BLaER1 treated with 17β-estradiol and CSF1 and Interleukin-3, amounts not matched to agents 10 nM and 100 nM (cell line): ENCODE measurements around the gene TMEM235.

Experiments used
- H3K27ac ChIP-seq, 11 experiments: shearing (Covaris generic); formaldehyde crosslinking; 2 replicates each; pipeline ENCODE4 v1.8.1; 2022
- H3K27me3 ChIP-seq, 11 experiments: shearing (Covaris generic); formaldehyde crosslinking; 2 replicates each; pipeline ENCODE4 v1.8.1; 2022
- H3K36me3 ChIP-seq, 11 experiments: shearing (Covaris generic); formaldehyde crosslinking; 2 replicates each; pipeline ENCODE4 v1.8.1; 2022
- H3K4me1 ChIP-seq, 10 experiments: shearing (Covaris generic); formaldehyde crosslinking; 2 replicates each; pipeline ENCODE4 v1.8.1; 2022
- H3K4me2 ChIP-seq, 11 experiments: shearing (Covaris generic); formaldehyde crosslinking; 2 replicates each; pipeline ENCODE4 v1.8.1; 2022
- H3K4me3 ChIP-seq, 10 experiments: shearing (Covaris generic); formaldehyde crosslinking; 2 replicates each; pipeline ENCODE4 v1.8.1; 2022
- H3K9ac ChIP-seq, 11 experiments: shearing (Covaris generic); formaldehyde crosslinking; 2 replicates each; pipeline ENCODE4 v1.8.1; 2022
- H3K9me3 ChIP-seq, 11 experiments: shearing (Covaris generic); formaldehyde crosslinking; replicated peaks in 1 of 11; 2 replicates each; pipeline ENCODE4 v1.8.1; 2022
- H4K20me1 ChIP-seq, 11 experiments: shearing (Covaris generic); formaldehyde crosslinking; 2 replicates each; pipeline ENCODE4 v1.8.1; 2022
- Cebpa-rat ChIP-seq, 11 experiments: shearing (Covaris generic); IDR thresholded peaks; 2 replicates each; pipeline ENCODE4 v1.8.1; 2022

TMEM235 gene

DNA sequence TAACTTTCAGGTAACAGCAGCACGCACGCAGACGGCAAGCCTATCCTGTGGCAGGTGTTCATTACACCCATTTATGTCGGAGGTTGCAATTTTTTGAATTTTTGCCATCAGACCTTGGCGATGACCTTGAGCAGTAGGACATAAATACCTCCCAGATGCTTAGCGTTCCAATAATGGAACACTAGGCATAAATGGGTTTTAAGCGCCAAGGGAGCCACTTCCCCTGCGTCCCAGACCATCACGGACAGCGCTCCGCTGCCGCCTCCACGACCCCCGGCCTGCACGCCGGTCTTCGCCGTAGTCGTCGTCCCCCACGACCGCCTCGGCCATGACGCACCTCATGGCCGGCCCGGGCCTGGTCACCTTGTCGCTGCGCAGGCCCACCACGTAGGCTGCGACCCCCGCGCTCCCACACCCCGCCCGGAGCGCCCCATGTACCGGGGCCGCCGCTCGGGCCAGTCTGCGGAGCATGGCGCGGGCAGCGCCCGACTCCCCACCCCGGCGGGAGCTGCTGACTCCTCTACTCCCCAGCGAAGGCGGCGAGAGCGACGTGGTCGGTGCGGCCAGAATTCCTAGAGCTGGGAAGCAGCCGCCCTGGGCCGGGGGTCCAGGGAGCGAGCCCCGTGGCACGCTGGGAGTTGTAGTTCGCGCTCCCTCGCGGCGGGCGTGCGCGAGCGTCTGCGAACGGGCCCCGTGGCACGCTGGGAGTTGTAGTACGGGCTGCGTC lies 22.7 kb downstream of the TMEM235 start:
- Histone ChIP-seq H3K9me3 (no peaks in the 10 kb centered on the region), H3K27ac (peak overlapping the region; percentile 69 to 87 (median 79)), H3K9ac (peak overlapping the region; percentile 72 to 91 (median 86)), H4K20me1 (no peaks in the 10 kb centered on the region), H3K4me2 (peak overlapping the region; percentile 93 to 99 (median 96)), H3K4me3 (peak overlapping the region; percentile 69 to 93 (median 82)), H3K36me3 (no peaks in the 10 kb centered on the region), H3K4me1 (peaks cover 58 to 80% (median 71%) of the 10 kb centered on the region in 10 experiments), H3K27me3 (peaks cover 0 to 6% (median 0%) of the 10 kb centered on the region in 11 experiments; a peak in 7 of 22 replicates)
- TF ChIP-seq Cebpa-rat (IDR thresholded peaks at IDR 0.05), result no peak

DNA sequence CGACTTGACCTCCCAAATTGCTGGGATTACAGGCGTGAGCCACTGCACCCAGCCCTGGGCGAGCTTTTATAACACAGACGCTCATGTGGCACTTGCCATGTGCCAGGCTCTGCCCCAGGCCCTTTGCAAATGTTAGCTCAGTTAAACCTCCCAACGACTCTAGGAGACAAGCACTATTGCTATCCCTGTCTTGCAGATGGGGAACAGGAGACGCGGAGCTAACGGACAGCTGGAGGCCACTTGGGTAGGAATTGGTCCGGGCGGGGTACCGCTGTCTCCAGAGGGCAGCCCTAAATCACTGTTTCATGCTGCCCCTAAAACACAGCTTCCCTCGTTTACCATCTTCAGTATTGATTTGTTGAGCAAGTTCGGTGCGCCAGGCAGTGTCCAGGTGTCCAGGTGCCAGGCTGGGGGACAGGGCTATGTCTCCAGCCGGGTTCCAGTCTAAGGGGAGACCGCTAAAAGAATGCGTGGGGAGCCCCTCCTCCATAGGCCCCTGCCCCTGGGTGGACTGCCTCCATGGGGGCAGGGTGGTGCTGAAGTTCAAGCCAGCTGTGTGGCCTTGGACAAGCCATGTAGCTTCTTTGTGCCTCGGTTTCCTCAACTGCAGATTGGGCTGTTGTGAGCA lies 23.7 kb downstream of the TMEM235 start:
- no peak overlapping the region for H3K27ac ChIP-seq
- H3K4me3 ChIP-seq, result no peak overlapping the region

GRCh38 chr17:78255953-78256706 lies 24.7 kb downstream of the TMEM235 start:
- Histone ChIP-seq H3K9ac (no peak overlapping the region), H3K27ac (peak overlapping the region in 4 of 11 experiments; percentile 5 to 28 (median 18); a peak in 4 of 22 replicates), H3K36me3 (no peaks in the 10 kb centered on the region), H3K27me3 (peaks cover 0 to 6% (median 0%) of the 10 kb centered on the region in 11 experiments; a peak in 7 of 22 replicates), H4K20me1 (no peaks in the 10 kb centered on the region), H3K4me3 (no peak overlapping the region), H3K4me2 (peak overlapping the region in 10 of 11 experiments; percentile 5 to 98 (median 34); a peak in 15 of 22 replicates), H3K9me3 (no peaks in the 10 kb centered on the region), H3K4me1 (peaks cover 56 to 74% (median 65%) of the 10 kb centered on the region in 10 experiments)
- no peak for TF ChIP-seq Cebpa-rat (IDR thresholded peaks at IDR 0.05)

More for the DNA sequence above, 23.7 kb downstream of the TMEM235 start:
- H3K4me1 ChIP-seq, result peaks cover 61 to 83% (median 73%) of the 10 kb centered on the region in 10 experiments
- H3K27me3 ChIP-seq, result peaks cover 0 to 6% (median 0%) of the 10 kb centered on the region in 11 experiments; a peak in 7 of 22 replicates
- H3K36me3 ChIP-seq, result no peaks in the 10 kb centered on the region
- no peaks in the 10 kb centered on the region for H4K20me1 ChIP-seq
- no peak overlapping the region for H3K9ac ChIP-seq
- no peak for TF ChIP-seq Cebpa-rat (IDR thresholded peaks at IDR 0.05)
- no peaks in the 10 kb centered on the region for H3K9me3 ChIP-seq
- peak overlapping the region in 4 of 11 experiments; percentile 94 to 98 (median 96); a peak in 5 of 22 replicates for H3K4me2 ChIP-seq

- TF ChIP-seq Cebpa-rat (IDR thresholded peaks at IDR 0.05), result no peak
- no peaks in the 10 kb centered on the region for H3K36me3 ChIP-seq
- peaks cover 0 to 6% (median 0%) of the 10 kb centered on the region in 11 experiments; a peak in 7 of 22 replicates for H3K27me3 ChIP-seq
- peak overlapping the region; percentile 82 to 98 (median 90); a peak in 19 of 22 replicates for H3K4me2 ChIP-seq
- peak overlapping the region in 2 of 11 experiments; percentile 25 to 68; a peak in 1 of 22 replicates for H3K27ac ChIP-seq
- H3K4me1 ChIP-seq, result peaks cover 48 to 66% (median 58%) of the 10 kb centered on the region in 10 experiments
- H4K20me1 ChIP-seq, result no peaks in the 10 kb centered on the region
- H3K9ac ChIP-seq, result no peak overlapping the region
- H3K9me3 ChIP-seq, result no peaks in the 10 kb centered on the region
- H3K4me3 ChIP-seq, result no peak overlapping the region
Measured at GRCh38 chr17:78256707-78257591, 25.5 kb downstream of the TMEM235 start.

- Histone ChIP-seq H3K36me3 (no peaks in the 10 kb centered on the region), H3K4me1 (peaks cover 39 to 61% (median 52%) of the 10 kb centered on the region in 10 experiments), H3K27ac (peak overlapping the region in 10 of 11 experiments; percentile 48 to 71 (median 60); a peak in 18 of 22 replicates), H3K9ac (peak overlapping the region in 10 of 11 experiments; percentile 31 to 68 (median 58); a peak in 10 of 22 replicates), H3K4me2 (peak overlapping the region; percentile 82 to 98 (median 90)), H3K4me3 (no peak overlapping the region), H3K9me3 (no peaks in the 10 kb centered on the region), H3K27me3 (peaks cover 0 to 6% (median 0%) of the 10 kb centered on the region in 11 experiments; a peak in 6 of 22 replicates), H4K20me1 (no peaks in the 10 kb centered on the region)
- TF ChIP-seq Cebpa-rat (IDR thresholded peaks at IDR 0.05), result no peak
Measured at GRCh38 chr17:78257810-78258322, 26.4 kb downstream of the TMEM235 start.

GRCh38 chr17:78258323-78259191 lies 27.1 kb downstream of the TMEM235 start:
- Histone ChIP-seq H3K4me2 (peak overlapping the region; percentile 82 to 98 (median 90)), H3K9me3 (no peaks in the 10 kb centered on the region), H4K20me1 (no peaks in the 10 kb centered on the region), H3K9ac (peak overlapping the region in 10 of 11 experiments; percentile 31 to 68 (median 58); a peak in 14 of 22 replicates), H3K4me1 (peaks cover 36 to 62% (median 53%) of the 10 kb centered on the region in 10 experiments), H3K27me3 (peaks cover 0 to 6% (median 0%) of the 10 kb centered on the region in 11 experiments; a peak in 4 of 22 replicates), H3K27ac (peak overlapping the region; percentile 48 to 71 (median 60); a peak in 20 of 22 replicates), H3K4me3 (peak overlapping the region in 2 of 10 experiments; percentile 25 to 34; a peak in 3 of 20 replicates), H3K36me3 (no peaks in the 10 kb centered on the region)
- TF ChIP-seq Cebpa-rat (IDR thresholded peaks at IDR 0.05), result no peak

- H3K4me2 ChIP-seq, result peak overlapping the region; percentile 44 to 97 (median 89); a peak in 21 of 22 replicates
- H3K9ac ChIP-seq, result no peak overlapping the region
- no peak overlapping the region for H3K4me3 ChIP-seq
- no peaks in the 10 kb centered on the region for H3K36me3 ChIP-seq
- peak overlapping the region in 1 of 11 experiments; percentile 26; a peak in 1 of 22 replicates for H3K27ac ChIP-seq
- no peaks in the 10 kb centered on the region for H3K9me3 ChIP-seq
- H3K27me3 ChIP-seq, result peaks cover 0 to 6% (median 0%) of the 10 kb centered on the region in 11 experiments; a peak in 2 of 22 replicates
- peaks cover 30 to 59% (median 48%) of the 10 kb centered on the region in 10 experiments for H3K4me1 ChIP-seq
- TF ChIP-seq Cebpa-rat (IDR thresholded peaks at IDR 0.05), result no peak
- H4K20me1 ChIP-seq, result no peaks in the 10 kb centered on the region
Measured at GRCh38 chr17:78259192-78259554, 27.7 kb downstream of the TMEM235 start.
